H1 (cell line): ENCODE results near the gene EPX. TPM values are rescaled to one million over a fixed set of nuclear protein-coding genes. Genes with fewer than 3 reads are reported as not detected.

Experiments
- CTCF ChIA-PET: fragments of 300-600 bp; sonication (Branson Sonifier 250); formaldehyde crosslinking; loops from one replicate; lab custom pipeline; 2021; ENCODE audit not compliant: partially characterized antibody; lab: Charles Lee
- POLR2A ChIA-PET: fragments of 300-600 bp; sonication (Branson Sonifier 250); formaldehyde crosslinking; loops from one replicate; lab custom pipeline; 2021; ENCODE audit warnings: inconsistent platforms; ENCODE audit not compliant: partially characterized antibody; lab: Charles Lee
- DNase-seq, 2 experiments: peaks; one replicate each; pipeline versions ENCODE4 v3.0.0 to v3.0.0-alpha.2; 2010 to 2022; ENCODE audit warnings: low spot score in 2 of 2, low read depth in 1 of 2, mixed read lengths in 1 of 2
- FAIRE-seq: peaks from 2 replicates; lab custom pipeline; 2011; peaks lifted over from hg19 to GRCh38; lab: Jason Lieb, UNC
- H2AFZ ChIP-seq: 2 replicates; pipeline ENCODE4 v1.8.1; 2012; ENCODE audit warnings: low read length, inconsistent platforms
- H2AK5ac ChIP-seq: 2 replicates; pipeline ENCODE4 v1.6.1; 2013; ENCODE audit warnings: low read depth, low read length
- H2BK120ac ChIP-seq: replicated peaks from 2 replicates; pipeline ENCODE3; 2013; ENCODE audit warnings: low read depth, low read length, inconsistent platforms
- H2BK12ac ChIP-seq: 2 replicates; pipeline ENCODE4 v1.6.1; 2013; ENCODE audit warnings: low read depth, low read length
- H2BK15ac ChIP-seq: 2 replicates; pipeline ENCODE4 v1.6.1; 2013; ENCODE audit warnings: low read length
- H2BK20ac ChIP-seq: 2 replicates; pipeline ENCODE4 v1.6.1; 2013; ENCODE audit warnings: low read length
- H2BK5ac ChIP-seq: 2 replicates; pipeline ENCODE4 v1.6.1; 2013; ENCODE audit warnings: low read depth, low read length
- H3K14ac ChIP-seq: 2 replicates; pipeline ENCODE4 v1.6.1; 2013; ENCODE audit warnings: inconsistent platforms; ENCODE audit not compliant: insufficient read length
- H3K18ac ChIP-seq: 2 replicates; pipeline ENCODE4 v1.6.1; 2013; ENCODE audit warnings: low read length; ENCODE audit errors: extremely low read depth
- H3K23ac ChIP-seq: 2 replicates; pipeline ENCODE4 v1.6.1; 2013; ENCODE audit warnings: inconsistent platforms; ENCODE audit not compliant: insufficient read length
- H3K23me2 ChIP-seq: 2 replicates; pipeline ENCODE4 v1.6.1; 2013; ENCODE audit warnings: low read depth, low read length
- H3K27ac ChIP-seq: 2 replicates; pipeline ENCODE4 v1.6.1; 2011; ENCODE audit warnings: low read depth, low read length, inconsistent platforms
- H3K27me3 ChIP-seq, 4 experiments: replicated peaks in 1 of 4; 1 replicate in 1 of 4; 2 replicates in 3 of 4; pipeline versions ENCODE4 v1.6.1 to v1.8.1; 2011 to 2013; ENCODE audit warnings: low read length in 3 of 4, mild to moderate bottlenecking in 3 of 4, inconsistent platforms in 2 of 4, mixed read lengths in 2 of 4, moderate library complexity in 1 of 4; ENCODE audit not compliant: control insufficient read depth in 3 of 4, insufficient read depth in 3 of 4; ENCODE audit errors: extremely low read depth in 1 of 4
- H3K36me3 ChIP-seq, 4 experiments: 2 replicates each; pipeline versions ENCODE4 v1.6.1 to v1.8.1; 2011 to 2013; ENCODE audit warnings: mild to moderate bottlenecking in 4 of 4, low read length in 3 of 4, moderate library complexity in 2 of 4, control low read depth in 1 of 4, inconsistent platforms in 1 of 4; ENCODE audit not compliant: insufficient read depth in 4 of 4, control insufficient read depth in 2 of 4
- H3K4ac ChIP-seq: replicated peaks from 2 replicates; pipeline ENCODE3; 2013; ENCODE audit warnings: low read length, low read depth, mixed read lengths, inconsistent platforms; ENCODE audit not compliant: insufficient read length
- H3K4me1 ChIP-seq, 4 experiments: replicated peaks in 1 of 4; 1 replicate in 1 of 4; 2 replicates in 3 of 4; pipeline versions ENCODE4 v1.6.1 to v1.8.1; 2011 to 2013; ENCODE audit warnings: low read length in 3 of 4, inconsistent platforms in 2 of 4, mixed read lengths in 1 of 4; ENCODE audit not compliant: insufficient read depth in 4 of 4, control insufficient read depth in 3 of 4
- H3K4me2 ChIP-seq, 2 experiments: 2 replicates each; pipeline versions ENCODE4 v1.6.1 to v1.8.1; 2011 to 2013; ENCODE audit warnings: low read depth in 2 of 2, low read length in 2 of 2, control low read depth in 1 of 2, inconsistent platforms in 1 of 2, mild to moderate bottlenecking in 1 of 2; ENCODE audit not compliant: insufficient read depth in 1 of 2
- H3K4me3 ChIP-seq, 4 experiments: fragments of 200-600, 300-600 bp in 1 of 4; sonication (generic), shearing (Covaris generic), sonication (Bioruptor Twin) in 1 of 4; 2 replicates each; pipeline versions ENCODE4 v1.5.1 to v1.8.1; 2011 to 2016; ENCODE audit warnings: low read length in 4 of 4, low read depth in 3 of 4, control low read depth in 2 of 4, inconsistent platforms in 2 of 4, mild to moderate bottlenecking in 2 of 4, mixed read lengths in 1 of 4, moderate library complexity in 1 of 4; ENCODE audit not compliant: insufficient read depth in 2 of 4; ENCODE audit errors: extremely low read depth in 1 of 4
- H3K56ac ChIP-seq: replicated peaks from 2 replicates; pipeline ENCODE3; 2013; ENCODE audit warnings: low read depth, mild to moderate bottlenecking, mixed read lengths, low read length, inconsistent platforms; ENCODE audit not compliant: insufficient read length
- H3K79me1 ChIP-seq: 2 replicates; pipeline ENCODE4 v1.6.1; 2013; ENCODE audit warnings: low read depth, low read length, control low read depth
- H3K79me2 ChIP-seq, 2 experiments: 2 replicates each; pipeline versions ENCODE4 v1.6.1 to v1.8.1; 2012 to 2013; ENCODE audit warnings: low read length in 2 of 2, mild to moderate bottlenecking in 2 of 2, inconsistent platforms in 1 of 2; ENCODE audit not compliant: insufficient read depth in 2 of 2, control insufficient read depth in 1 of 2
- H3K9ac ChIP-seq, 4 experiments: replicated peaks in 1 of 4; 1 replicate in 1 of 4; 2 replicates in 3 of 4; pipeline versions ENCODE4 v1.6.1 to v1.8.1; 2011 to 2013; ENCODE audit warnings: low read depth in 3 of 4, low read length in 3 of 4, control low read depth in 2 of 4, mild to moderate bottlenecking in 2 of 4, moderate library complexity in 2 of 4, inconsistent platforms in 1 of 4; ENCODE audit errors: extremely low read depth in 1 of 4
- H3K9me3 ChIP-seq, 2 experiments: 2 replicates each; pipeline versions ENCODE4 v1.6.1 to v1.8.1; 2012 to 2013; ENCODE audit warnings: mild to moderate bottlenecking in 2 of 2, moderate library complexity in 2 of 2, control low read depth in 1 of 2, inconsistent platforms in 1 of 2, low read depth in 1 of 2, low read length in 1 of 2, mixed read lengths in 1 of 2; ENCODE audit not compliant: insufficient read depth in 2 of 2
- H4K20me1 ChIP-seq, 2 experiments: replicated peaks in 1 of 2; 2 replicates each; pipeline versions ENCODE3 to v1.8.1; 2011 to 2013; ENCODE audit warnings: inconsistent platforms in 2 of 2, low read length in 2 of 2, mild to moderate bottlenecking in 1 of 2; ENCODE audit not compliant: insufficient read depth in 2 of 2, control insufficient read depth in 1 of 2
- H4K5ac ChIP-seq: 2 replicates; pipeline ENCODE4 v1.6.1; 2013; ENCODE audit warnings: low read length, low read depth, mixed read lengths, inconsistent platforms; ENCODE audit not compliant: insufficient read length
- H4K8ac ChIP-seq: 2 replicates; pipeline ENCODE4 v1.8.0; 2013; ENCODE audit warnings: mild to moderate bottlenecking, moderate library complexity, low read length, inconsistent platforms; ENCODE audit not compliant: insufficient read depth; ENCODE audit errors: extremely low read depth
- H4K91ac ChIP-seq: replicated peaks from 2 replicates; pipeline ENCODE3; 2013; ENCODE audit warnings: low read length, mixed read lengths, inconsistent platforms; ENCODE audit not compliant: insufficient read length
- BCL11A ChIP-seq, 2 experiments: IDR thresholded peaks; one replicate each; pipeline ENCODE4 v1.6.1; 2011; ENCODE audit warnings: low read depth in 2 of 2, low read length in 2 of 2, mild to moderate bottlenecking in 2 of 2
- BRCA1 ChIP-seq: IDR thresholded peaks from 2 replicates; pipeline ENCODE4 v1.6.1; 2012; ENCODE audit warnings: low read depth, low read length, improper control_type of control experiment
- KDM5A ChIP-seq: fragments of 200-600 bp; IDR thresholded peaks from 2 replicates; pipeline ENCODE4 v1.7.1; 2012; ENCODE audit warnings: mild to moderate bottlenecking, low read length, inconsistent platforms, mixed read lengths
- POLR2A ChIP-seq, 2 experiments: IDR thresholded peaks; 1 replicate in 1 of 2; 2 replicates in 1 of 2; pipeline ENCODE4 v1.6.1; 2011; ENCODE audit warnings: low read depth in 2 of 2, low read length in 2 of 2, mild to moderate bottlenecking in 2 of 2; ENCODE audit errors: control extremely low read depth in 1 of 2
- USF2 ChIP-seq: IDR thresholded peaks from 2 replicates; pipeline ENCODE4 v1.6.1; 2011; ENCODE audit warnings: low read length, improper control_type of control experiment
- WGBS, 2 experiments: shearing (Covaris generic) in 1 of 2; methylation state at CpG; one replicate each; pipeline versions ENCODE4 v1.1.6 to v1.1.7; 2013 to 2015; ENCODE audit warnings: low lambda C conversion rate in 2 of 2, mixed read lengths in 2 of 2, inconsistent platforms in 1 of 2, low coverage in 1 of 2, missing lambda C conversion rate in 1 of 2; ENCODE audit not compliant: insufficient replicate concordance in 2 of 2, insufficient coverage in 1 of 2, insufficient read length in 1 of 2; ENCODE audit errors: extremely low coverage in 1 of 2, missing lambda C conversion rate in 1 of 2; 5-methylcytosine and 5-hydroxymethylcytosine counted together
- long read RNA-seq, 2 experiments: library from RNA in 1 of 2; library from capped mRNA in 1 of 2; stranded (forward); transcript quantifications; one replicate each; pipeline ENCODE4 v2.0.0, GENCODE V29; 2021; ENCODE audit warnings: inconsistent platforms in 1 of 2
- polyA minus RNA-seq, 3 experiments: library from RNA; depleted of rRNA, polyadenylated mRNA; stranded (reverse); fragments of >200 nt; gene quantifications; 1 replicate in 2 of 3; 2 replicates in 1 of 3; pipeline ENCODE4 v1.2.3, GENCODE V29; 2011
- polyA plus RNA-seq, 7 experiments: library from polyadenylated mRNA; depleted of rRNA in 3 of 7; stranded (reverse) in 5 of 7; unstranded in 2 of 7; fragments of >200 nt in 5 of 7; fragments of 200-250 nt in 2 of 7; gene quantifications; 1 replicate in 5 of 7; 2 replicates in 1 of 7; 4 replicates in 1 of 7; pipeline versions ENCODE4 v1.2.1 to v1.2.3, GENCODE V29; 2011 to 2013; ENCODE audit warnings: missing spikeins in 2 of 7, mixed read lengths in 2 of 7
- total RNA-seq: library from RNA; stranded (reverse); fragmentation: NEBNext Ultra II Directional; extraction: Animal tissue kit (Norgen Biotek cat#: 25700); gene quantifications from 2 replicates; pipeline ENCODE4 v1.2.1, GENCODE V29; 2021

EPX gene, protein sequence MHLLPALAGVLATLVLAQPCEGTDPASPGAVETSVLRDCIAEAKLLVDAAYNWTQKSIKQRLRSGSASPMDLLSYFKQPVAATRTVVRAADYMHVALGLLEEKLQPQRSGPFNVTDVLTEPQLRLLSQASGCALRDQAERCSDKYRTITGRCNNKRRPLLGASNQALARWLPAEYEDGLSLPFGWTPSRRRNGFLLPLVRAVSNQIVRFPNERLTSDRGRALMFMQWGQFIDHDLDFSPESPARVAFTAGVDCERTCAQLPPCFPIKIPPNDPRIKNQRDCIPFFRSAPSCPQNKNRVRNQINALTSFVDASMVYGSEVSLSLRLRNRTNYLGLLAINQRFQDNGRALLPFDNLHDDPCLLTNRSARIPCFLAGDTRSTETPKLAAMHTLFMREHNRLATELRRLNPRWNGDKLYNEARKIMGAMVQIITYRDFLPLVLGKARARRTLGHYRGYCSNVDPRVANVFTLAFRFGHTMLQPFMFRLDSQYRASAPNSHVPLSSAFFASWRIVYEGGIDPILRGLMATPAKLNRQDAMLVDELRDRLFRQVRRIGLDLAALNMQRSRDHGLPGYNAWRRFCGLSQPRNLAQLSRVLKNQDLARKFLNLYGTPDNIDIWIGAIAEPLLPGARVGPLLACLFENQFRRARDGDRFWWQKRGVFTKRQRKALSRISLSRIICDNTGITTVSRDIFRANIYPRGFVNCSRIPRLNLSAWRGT
- not detected in 2 replicates for total RNA-seq
- not detected in 2 replicates for polyA plus RNA-seq (2011; rRNA removed)
- polyA plus RNA-seq (2011; cell fraction: cytosol; rRNA removed), result not detected
- not detected for polyA plus RNA-seq (2011; cell fraction: nucleus; rRNA removed)
- polyA plus RNA-seq (2012, experiment 1 of 2), result 0.08 TPM in 1 of 4 replicates, not detected in the others
- not detected for polyA plus RNA-seq (2012, experiment 2 of 2)
- not detected for polyA plus RNA-seq (2013, experiment 1 of 2)
- not detected for polyA plus RNA-seq (2013, experiment 2 of 2)
- not detected in 2 replicates for polyA minus RNA-seq (2011; rRNA and poly(A)+ RNA removed)
- not detected for polyA minus RNA-seq (2011; cell fraction: cytosol; rRNA and poly(A)+ RNA removed)
- polyA minus RNA-seq (2011; cell fraction: nucleus; rRNA and poly(A)+ RNA removed), result not detected
- long read RNA-seq, experiment 1, result 0 reads
- long read RNA-seq, experiment 2, result 0 reads

- Histone ChIP-seq H4K20me1 (no peaks in the 10 kb centered on the region), H3K56ac (no peak within 1 kb of the TSS), H3K14ac (no peak within 1 kb of the TSS), H2AFZ (no peak within 1 kb of the TSS), H3K27ac (no peak within 1 kb of the TSS), H2BK120ac (no peak within 1 kb of the TSS), H2BK20ac (no peak within 1 kb of the TSS), H2AK5ac (no peak within 1 kb of the TSS), H2BK5ac (no peak within 1 kb of the TSS), H2BK15ac (no peak within 1 kb of the TSS), H3K36me3 (no peaks in the 10 kb centered on the region), H3K23me2 (no peaks in the 10 kb centered on the region; the same call in 1 of the 2 replicates), H3K18ac (no peak within 1 kb of the TSS), H3K4ac (no peak within 1 kb of the TSS), H3K23ac (no peak within 1 kb of the TSS), H4K8ac (no peak within 1 kb of the TSS; the same call in 1 of the 2 replicates), H3K9me3 (no peaks in the 10 kb centered on the region), H3K9ac (no peak within 1 kb of the TSS), H2BK12ac (no peak within 1 kb of the TSS), H3K79me1 (no peaks in the 10 kb centered on the region), H4K91ac (no peak within 1 kb of the TSS), H4K5ac (no peak within 1 kb of the TSS), H3K4me1 (peaks cover 0 to 2% (median 2%) of the 10 kb centered on the region in 4 experiments; a peak in 4 of 7 replicates), H3K27me3 (no peaks in the 10 kb centered on the region), H3K4me3 (no peak within 1 kb of the TSS), H3K4me2 (no peak within 1 kb of the TSS), H3K79me2 (no peaks in the 10 kb centered on the region)
- DNase-seq (no peak), FAIRE-seq (no peak)
- ChIA-PET POLR2A (no interaction called here), CTCF (interaction anchor here (0.9 to 3.3 kb wide), 3 partner anchors 8 to 300 kb away, joined by 3 to 32 read pairs (median 3); no protein-coding TSS in a partner anchor)
- 77% methylated on average over 6 of the region's 6 CpGs; no CpG with 5 or more reads in 1 of the 2 experiments for WGBS, 2 experiments
- TF ChIP-seq KDM5A (no peak), USF2 (no peak), BRCA1 (no peak), BCL11A (IDR thresholded peaks at IDR 0.05; ENCODE audit: low read depth in 2 of 2, low read length in 2 of 2) (no peak), POLR2A (IDR thresholded peaks at IDR 0.05; ENCODE audit: control extremely low read depth in 1 of 2, low read depth in 2 of 2, low read length in 2 of 2) (no peak)
Measured at GRCh38 chr17:58192612-58193011, at the start of gene EPX. TSS of gene EPX (plus strand) at chr17:58192726. CDS start at chr17:58192847, 121 bp downstream.
